ENCODE measurements around the gene FIGN. TPM values are rescaled to one million over a fixed set of nuclear protein-coding genes. Genes with fewer than 3 reads are reported as not detected.

FIGN gene
- polyA plus RNA-seq, 1 donor from 2014 or later: 0.71 TPM

GRCh38 chr2:163610817-163611556 is 124.8 kb downstream of the FIGN start:
- Histone ChIP-seq H3K79me2 (replicated peaks; ENCODE audit: insufficient read depth, low read length) (no peaks in the 10 kb centered on the region), H3K4me3 (ENCODE audit: low read length) (no peak overlapping the region), H3K36me3 (ENCODE audit: insufficient read depth, low read length) (no peaks in the 10 kb centered on the region), H4K20me1 (ENCODE audit: insufficient read depth) (no peaks in the 10 kb centered on the region), H3F3A (ENCODE audit: insufficient read depth, low read length, poor library complexity, severe bottlenecking) (peaks cover 5% of the 10 kb centered on the region), H3K9me2 (ENCODE audit: insufficient read depth, low read length) (no peaks in the 10 kb centered on the region), H3K9ac (ENCODE audit: low read length) (no peak overlapping the region), H3K27ac (ENCODE audit: low read length) (no peak overlapping the region), H2AFZ (ENCODE audit: low read depth, low read length) (no peak overlapping the region), H3K4me2 (ENCODE audit: low read length) (no peak overlapping the region), H3K27me3 (ENCODE audit: insufficient read depth, low read depth, low read length) (no peaks in the 10 kb centered on the region), H3K9me3 (ENCODE audit: low read length) (no peaks in the 10 kb centered on the region)
- TF ChIP-seq CTCF (IDR thresholded peaks at IDR 0.05; ENCODE audit: poor library complexity, severe bottlenecking): peak; percentile 25
- TF ChIP-seq EZH2 (IDR thresholded peaks at IDR 0.05; ENCODE audit: borderline replicate concordance, insufficient read depth, low read length, poor library complexity, severe bottlenecking): no peak

- H3K27ac ChIP-seq (ENCODE audit: low read length): no peak overlapping the region
- no peaks in the 10 kb centered on the region for H3K9me3 ChIP-seq (ENCODE audit: low read length)
- no peaks in the 10 kb centered on the region for H3F3A ChIP-seq (ENCODE audit: insufficient read depth, low read length, poor library complexity, severe bottlenecking)
- no peaks in the 10 kb centered on the region for H3K9me2 ChIP-seq (ENCODE audit: insufficient read depth, low read length)
- H2AFZ ChIP-seq (ENCODE audit: low read depth, low read length): no peak overlapping the region
- no peak overlapping the region for H3K4me3 ChIP-seq (ENCODE audit: low read length)
- no peaks in the 10 kb centered on the region for H3K36me3 ChIP-seq (ENCODE audit: insufficient read depth, low read length)
- H4K20me1 ChIP-seq (ENCODE audit: insufficient read depth): no peaks in the 10 kb centered on the region
- H3K4me2 ChIP-seq (ENCODE audit: low read length): no peak overlapping the region
- H3K9ac ChIP-seq (ENCODE audit: low read length): no peak overlapping the region
- no peaks in the 10 kb centered on the region for H3K27me3 ChIP-seq (ENCODE audit: insufficient read depth, low read depth, low read length)
- H3K79me2 ChIP-seq (replicated peaks; ENCODE audit: insufficient read depth, low read length): no peaks in the 10 kb centered on the region
- TF ChIP-seq RAD21 (conservative IDR thresholded peaks at IDR 0.05) (no peak), POLR2AphosphoS5 (IDR thresholded peaks at IDR 0.05) (no peak), EZH2 (IDR thresholded peaks at IDR 0.05; ENCODE audit: borderline replicate concordance, insufficient read depth, low read length, poor library complexity, severe bottlenecking) (no peak), REST (IDR thresholded peaks at IDR 0.05; ENCODE audit: borderline replicate concordance) (no peak), CTCF (IDR thresholded peaks at IDR 0.05; ENCODE audit: poor library complexity, severe bottlenecking) (no peak), TAF1 (IDR thresholded peaks at IDR 0.05; ENCODE audit: low read depth) (no peak), EP300 (conservative IDR thresholded peaks at IDR 0.05; ENCODE audit: poor library complexity, severe bottlenecking) (no peak), SMC3 (conservative IDR thresholded peaks at IDR 0.05; ENCODE audit: poor library complexity) (no peak), MXI1 (conservative IDR thresholded peaks at IDR 0.05; ENCODE audit: poor library complexity, severe bottlenecking) (no peak)
Measured at GRCh38 chr2:163607630-163608029, 128.2 kb downstream of the FIGN start.
